GM19035 (cell line): Measurements from ENCODE around the gene ZBTB45.

ENCODE experiments used
- ATAC-seq: cut with Tn5 transposase; IDR thresholded peaks from one replicate; pipeline ENCODE4 v1.9.1; 2021; ENCODE audit not compliant: unreplicated experiment

ZBTB45 gene

GRCh38 chr19:58555369-58555885, 35.8 kb upstream of the ZBTB45 start:
- ATAC-seq, result no peak

- ATAC-seq, result peak; percentile 34
These were observed 35.1 kb upstream of the ZBTB45 start, which contains the start of gene CHMP2A for GRCh38 chr19:58554494-58555368. Gene CHMP2A, minus strand, starts transcription at chr19:58555105. Its CDS starts 893 bp downstream, at chr19:58554212.

- ATAC-seq, result no peak
These were observed 34.3 kb upstream of the ZBTB45 start for GRCh38 chr19:58553799-58554493.

- ATAC-seq, result no peak
These were observed 33.0 kb upstream of the ZBTB45 start for GRCh38 chr19:58552655-58553054.

- no peak for ATAC-seq
These were observed 32.2 kb upstream of the ZBTB45 start for GRCh38 chr19:58551577-58552471.

- no peak for ATAC-seq
These were observed 31.5 kb upstream of the ZBTB45 start for GRCh38 chr19:58551123-58551497.

GRCh38 chr19:58550362-58551122, 30.9 kb upstream of the ZBTB45 start:
- ATAC-seq, result no peak

GRCh38 chr19:58549664-58550361, 30.2 kb upstream of the ZBTB45 start:
- no peak for ATAC-seq

GRCh38 chr19:58548859-58549663, 29.5 kb upstream of the ZBTB45 start:
- no peak for ATAC-seq

GRCh38 chr19:58547323-58548312, 28.0 kb upstream of the ZBTB45 start:
- no peak for ATAC-seq

GRCh38 chr19:58546019-58546530, 26.5 kb upstream of the ZBTB45 start:
- ATAC-seq, result no peak

GRCh38 chr19:58545286-58546018, 25.8 kb upstream of the ZBTB45 start:
- no peak for ATAC-seq

- ATAC-seq, result peak; percentile 58
These were observed 25.1 kb upstream of the ZBTB45 start for GRCh38 chr19:58544591-58545285.

- ATAC-seq, result peak; percentile 79
These were observed 24.4 kb upstream of the ZBTB45 start, which contains the start of gene TRIM28 for GRCh38 chr19:58543826-58544590. Gene TRIM28, plus strand, starts transcription at chr19:58544064. Its CDS starts 694 bp downstream, at chr19:58544758.
